ENCODE measurements around the gene TENT5C.

Gene TENT5C

GRCh38 chr1:117628343-117628742 is 22.5 kb downstream of the TENT5C start:
- no peak for TF ChIP-seq CTCF (IDR thresholded peaks at IDR 0.05)
- H3K4me3 ChIP-seq: no peak overlapping the region
- DNase-seq (ENCODE audit: low spot score): no peak

GRCh38 chr1:117629625-117630422 is 24.0 kb downstream of the TENT5C start:
- H3K4me3 ChIP-seq: no peak overlapping the region
- no peak overlapping the region for H3K27ac ChIP-seq
- DNase-seq (ENCODE audit: low spot score): peak; percentile 38
- TF ChIP-seq CTCF (IDR thresholded peaks at IDR 0.05): no peak

More at GRCh38 chr1:117628343-117628742, 22.5 kb downstream of the TENT5C start:
- H3K27ac ChIP-seq: no peak overlapping the region

- no peak for TF ChIP-seq CTCF (IDR thresholded peaks at IDR 0.05)
- H3K4me3 ChIP-seq: no peak overlapping the region
- DNase-seq (ENCODE audit: low spot score): peak; percentile 49
Observed at GRCh38 chr1:117630423-117630998, 24.7 kb downstream of the TENT5C start.

GRCh38 chr1:117631359-117632160 is 25.7 kb downstream of the TENT5C start:
- no peak overlapping the region for H3K27ac ChIP-seq
- no peak for TF ChIP-seq CTCF (IDR thresholded peaks at IDR 0.05)
- peak; percentile 33 for DNase-seq (ENCODE audit: low spot score)

More at GRCh38 chr1:117630423-117630998, 24.7 kb downstream of the TENT5C start:
- no peak overlapping the region for H3K27ac ChIP-seq

GRCh38 chr1:117632269-117633067 is 26.6 kb downstream of the TENT5C start:
- TF ChIP-seq CTCF (IDR thresholded peaks at IDR 0.05): no peak
- H3K27ac ChIP-seq: no peak overlapping the region
- no peak overlapping the region for H3K4me3 ChIP-seq
- no peak for DNase-seq (ENCODE audit: low spot score)

More at GRCh38 chr1:117631359-117632160, 25.7 kb downstream of the TENT5C start:
- no peak overlapping the region for H3K4me3 ChIP-seq

GRCh38 chr1:117633068-117633345 is 27.2 kb downstream of the TENT5C start:
- Histone ChIP-seq H3K4me3 (no peak overlapping the region), H3K27ac (no peak overlapping the region)
- TF ChIP-seq CTCF (IDR thresholded peaks at IDR 0.05): no peak
- peak; percentile 53 for DNase-seq (ENCODE audit: low spot score)

Data from coronary artery (tissue), 2 donors.